Mucosa of rectum (tissue), 2 donors: Measurements from ENCODE around the gene NBL1.
A peak's percentile ranks its signal among the peaks of the same experiment; 100 is the strongest.
"Not testable (repeated sequence)": the region's sequence is repeated elsewhere in the genome, so short reads cannot be mapped to it uniquely, and the experiment has no call there.

Experiments used
- H3K27ac ChIP-seq, 2 donors: one replicate each; pipeline ENCODE4 v1.7.0; 2013; ENCODE audit warnings: inconsistent platforms in 2 of 2, low read depth in 2 of 2, low read length in 2 of 2
- H3K27me3 ChIP-seq, 2 donors: one replicate each; pipeline ENCODE4 v1.7.0; 2013; ENCODE audit warnings: low read length in 2 of 2; ENCODE audit not compliant: control insufficient read depth in 2 of 2, insufficient read depth in 2 of 2
- H3K36me3 ChIP-seq, 2 donors: one replicate each; pipeline ENCODE4 v1.7.0; 2013; ENCODE audit warnings: low read length in 2 of 2; ENCODE audit not compliant: control insufficient read depth in 2 of 2, insufficient read depth in 2 of 2
- H3K4me1 ChIP-seq, 2 donors: one replicate each; pipeline ENCODE4 v1.7.0; 2013; ENCODE audit warnings: low read length in 2 of 2, mild to moderate bottlenecking in 1 of 2; ENCODE audit not compliant: control insufficient read depth in 2 of 2, insufficient read depth in 2 of 2
- H3K4me3 ChIP-seq, 2 donors: one replicate each; pipeline ENCODE4 v1.7.0; 2013; ENCODE audit warnings: low read length in 2 of 2
- H3K9ac ChIP-seq, 2 donors: one replicate each; pipeline ENCODE4 v1.7.0; 2013; ENCODE audit warnings: low read length in 2 of 2, low read depth in 1 of 2, mild to moderate bottlenecking in 1 of 2
- H3K9me3 ChIP-seq, 2 donors: one replicate each; pipeline ENCODE4 v1.7.0; 2013; ENCODE audit warnings: low read length in 2 of 2; ENCODE audit not compliant: control insufficient read depth in 2 of 2
- donor health status: healthy.
- donor health status: Normal muscosa, but diverticular disease.

The NBL1 gene

DNA sequence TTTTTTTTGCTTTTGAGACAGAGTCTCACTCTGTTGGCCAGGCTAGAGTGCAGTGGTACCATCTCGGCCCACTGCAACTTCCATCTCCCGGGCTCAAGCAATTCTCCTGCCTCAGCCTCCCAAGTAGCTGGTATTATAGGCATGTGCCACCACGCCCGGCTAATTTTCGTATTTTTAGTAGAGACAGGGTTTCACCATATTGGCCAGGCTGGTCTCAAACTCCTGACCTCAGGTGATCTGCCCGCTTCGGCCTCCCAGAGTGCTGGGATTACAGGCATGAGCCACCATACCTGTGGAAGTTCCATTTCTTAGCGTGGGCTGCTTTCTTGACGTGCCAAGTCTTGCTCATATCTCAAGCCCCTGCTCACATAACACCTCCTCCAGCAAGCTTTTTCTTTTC, 9.0 kb upstream of the NBL1 start:
- not testable (repeated sequence) for H3K9me3 ChIP-seq, H3K4me1 ChIP-seq, H3K9ac ChIP-seq, H3K36me3 ChIP-seq, H3K4me3 ChIP-seq, H3K27me3 ChIP-seq, H3K27ac ChIP-seq

DNA sequence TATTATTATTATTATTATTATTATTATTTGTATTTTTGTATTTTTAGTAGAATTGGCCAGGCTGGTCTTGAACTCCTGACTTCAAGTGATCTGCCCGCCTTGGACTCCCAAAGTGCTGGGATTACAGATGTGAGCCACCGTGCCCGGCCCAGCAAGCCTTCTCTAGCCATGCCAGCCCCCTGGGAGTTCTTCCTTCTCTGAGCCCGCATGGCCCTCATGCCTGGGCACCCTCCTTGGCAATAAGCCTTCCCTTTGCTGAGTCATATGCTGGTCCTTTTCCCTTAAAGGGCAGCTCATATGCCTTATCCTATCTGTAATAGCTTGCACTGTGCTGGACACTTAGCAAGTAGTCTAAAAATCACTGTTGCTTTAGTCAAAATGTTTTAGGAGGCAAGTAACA, 8.5 kb upstream of the NBL1 start:
- Histone ChIP-seq H3K27ac (no peak overlapping the region), H3K4me1 (peaks cover 9 to 11% of the 10 kb centered on the region in 2 donors), H3K36me3 (no peaks in the 10 kb centered on the region), H3K27me3 (no peaks in the 10 kb centered on the region), H3K9ac (no peak overlapping the region), H3K9me3 (no peaks in the 10 kb centered on the region), H3K4me3 (no peak overlapping the region)

DNA sequence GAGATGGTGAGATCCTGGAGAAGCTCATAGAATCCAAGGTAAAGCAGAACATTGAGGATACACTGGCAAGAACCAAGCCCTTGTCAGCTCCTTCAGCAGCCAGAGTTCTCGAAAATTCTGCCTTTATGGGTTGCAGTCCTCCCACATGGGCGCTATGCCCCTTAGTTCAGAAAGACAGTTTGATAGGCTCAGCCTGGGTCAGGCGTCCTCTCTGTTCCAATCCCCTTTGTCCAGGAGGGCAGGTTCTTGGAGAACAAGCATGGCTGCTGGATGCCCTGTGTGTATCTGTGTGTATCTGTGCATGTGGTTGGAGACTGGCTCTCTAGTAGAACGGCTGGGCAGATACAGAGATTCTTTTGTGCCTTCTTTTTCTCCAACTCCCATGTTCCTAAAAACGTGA, 8.0 kb upstream of the NBL1 start:
- no peaks in the 10 kb centered on the region for H3K9me3 ChIP-seq
- no peaks in the 10 kb centered on the region for H3K27me3 ChIP-seq
- peaks cover 13 to 15% of the 10 kb centered on the region in 2 donors for H3K4me1 ChIP-seq
- H3K4me3 ChIP-seq, result no peak overlapping the region
- no peaks in the 10 kb centered on the region for H3K36me3 ChIP-seq
- no peak overlapping the region for H3K27ac ChIP-seq
- H3K9ac ChIP-seq, result no peak overlapping the region

DNA sequence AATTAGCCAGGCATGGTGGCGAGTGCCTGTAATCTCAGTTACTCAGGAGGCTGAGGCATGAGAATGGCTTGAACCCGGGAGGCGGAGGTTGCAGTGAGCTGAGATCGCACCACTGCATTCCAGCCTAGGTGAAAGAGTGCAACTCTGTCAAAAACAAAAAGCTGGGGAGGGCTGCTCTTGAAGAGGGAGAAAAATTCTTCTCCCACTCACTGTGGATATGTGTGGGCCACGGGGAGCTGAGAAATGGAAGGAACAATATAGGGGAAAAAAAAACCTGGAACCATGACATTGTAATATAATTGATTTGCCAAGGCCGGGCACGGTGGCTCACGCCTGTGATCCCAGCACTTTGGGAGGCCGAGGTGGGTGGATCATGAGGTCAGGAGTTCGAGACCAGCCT, 7.4 kb upstream of the NBL1 start:
- H3K27ac ChIP-seq, H3K36me3 ChIP-seq, H3K9ac ChIP-seq, H3K27me3 ChIP-seq, H3K4me3 ChIP-seq, H3K9me3 ChIP-seq: not testable (repeated sequence)
- H3K4me1 ChIP-seq, result peaks cover 17 to 21% of the 10 kb centered on the region in 2 donors

DNA sequence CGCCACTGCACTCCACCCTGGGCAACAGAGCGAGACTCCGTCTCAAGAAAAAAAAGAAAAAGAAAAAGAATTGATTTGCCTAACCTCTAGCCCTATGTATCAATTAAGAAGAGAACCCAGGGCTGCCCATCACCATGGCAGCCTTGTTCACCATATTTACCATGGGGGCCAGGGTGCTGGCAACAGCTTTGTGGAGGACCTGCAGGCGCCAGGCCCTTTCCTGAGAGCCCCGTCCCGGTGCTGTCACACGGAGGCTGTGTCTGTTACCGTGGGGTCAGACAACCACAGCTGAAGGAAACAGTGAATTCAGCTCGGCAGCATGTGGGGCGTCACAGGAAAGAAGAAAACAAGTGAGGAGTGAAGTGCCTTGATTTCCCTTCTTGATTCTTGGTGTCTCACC, 6.5 kb upstream of the NBL1 start:
- H3K4me3 ChIP-seq, result no peak overlapping the region
- H3K27ac ChIP-seq, result no peak overlapping the region
- H3K4me1 ChIP-seq, result peaks cover 17 to 23% of the 10 kb centered on the region in 2 donors
- no peaks in the 10 kb centered on the region for H3K9me3 ChIP-seq
- H3K27me3 ChIP-seq, result no peaks in the 10 kb centered on the region
- H3K9ac ChIP-seq, result no peak overlapping the region
- no peaks in the 10 kb centered on the region for H3K36me3 ChIP-seq

DNA sequence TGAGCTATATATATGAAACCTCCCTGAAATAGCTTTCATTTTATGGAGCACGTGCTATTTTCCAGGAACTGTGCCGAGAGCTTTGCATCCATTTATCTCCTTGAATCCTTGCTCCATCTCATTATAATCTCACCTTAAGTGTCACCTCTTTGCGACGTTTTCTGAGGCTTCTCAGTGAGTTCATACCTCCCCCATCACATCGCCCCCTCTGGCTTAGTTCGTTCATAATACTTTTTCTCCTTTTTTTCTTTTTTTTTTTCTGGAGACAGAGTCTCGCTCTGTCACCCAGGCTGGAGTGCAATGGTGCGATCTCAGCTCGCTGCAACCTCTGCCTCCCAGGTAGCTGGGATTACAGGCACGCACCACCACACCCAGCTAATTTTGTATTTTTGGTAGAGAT, 4.9 kb upstream of the NBL1 start:
- H3K27ac ChIP-seq, H3K4me3 ChIP-seq, H3K9me3 ChIP-seq: not testable (repeated sequence)

DNA sequence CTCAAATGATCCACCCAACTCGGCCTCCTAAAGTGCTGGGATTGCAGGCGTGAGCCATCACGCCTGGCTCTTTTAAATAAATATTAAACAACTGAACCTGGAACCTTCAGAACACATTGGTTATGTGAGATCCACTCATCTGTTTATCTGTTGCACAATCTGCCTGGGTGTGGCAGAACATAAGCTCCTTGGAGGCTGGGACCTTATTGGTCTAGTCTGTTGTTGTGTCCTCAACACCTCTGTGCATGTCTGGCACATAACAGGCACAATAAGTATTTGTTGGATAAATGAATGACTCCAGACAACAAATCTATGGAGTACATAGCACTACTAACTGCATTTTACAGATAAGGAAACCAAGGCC, 4.1 kb upstream of the NBL1 start:
- Histone ChIP-seq H3K27me3 (no peaks in the 10 kb centered on the region), H3K36me3 (no peaks in the 10 kb centered on the region), H3K4me1 (peaks cover 27 to 34% of the 10 kb centered on the region in 2 donors), H3K4me3 (no peak overlapping the region), H3K9me3 (no peaks in the 10 kb centered on the region), H3K9ac (peak overlapping the region in 1 of 2 donors; percentile 44), H3K27ac (peak overlapping the region; percentile 86 to 87)

More for the DNA sequence above, 4.9 kb upstream of the NBL1 start:
- H3K27me3 ChIP-seq, H3K9ac ChIP-seq, H3K36me3 ChIP-seq: not testable (repeated sequence)
- H3K4me1 ChIP-seq, result peaks cover 27 to 34% of the 10 kb centered on the region in 2 donors

DNA sequence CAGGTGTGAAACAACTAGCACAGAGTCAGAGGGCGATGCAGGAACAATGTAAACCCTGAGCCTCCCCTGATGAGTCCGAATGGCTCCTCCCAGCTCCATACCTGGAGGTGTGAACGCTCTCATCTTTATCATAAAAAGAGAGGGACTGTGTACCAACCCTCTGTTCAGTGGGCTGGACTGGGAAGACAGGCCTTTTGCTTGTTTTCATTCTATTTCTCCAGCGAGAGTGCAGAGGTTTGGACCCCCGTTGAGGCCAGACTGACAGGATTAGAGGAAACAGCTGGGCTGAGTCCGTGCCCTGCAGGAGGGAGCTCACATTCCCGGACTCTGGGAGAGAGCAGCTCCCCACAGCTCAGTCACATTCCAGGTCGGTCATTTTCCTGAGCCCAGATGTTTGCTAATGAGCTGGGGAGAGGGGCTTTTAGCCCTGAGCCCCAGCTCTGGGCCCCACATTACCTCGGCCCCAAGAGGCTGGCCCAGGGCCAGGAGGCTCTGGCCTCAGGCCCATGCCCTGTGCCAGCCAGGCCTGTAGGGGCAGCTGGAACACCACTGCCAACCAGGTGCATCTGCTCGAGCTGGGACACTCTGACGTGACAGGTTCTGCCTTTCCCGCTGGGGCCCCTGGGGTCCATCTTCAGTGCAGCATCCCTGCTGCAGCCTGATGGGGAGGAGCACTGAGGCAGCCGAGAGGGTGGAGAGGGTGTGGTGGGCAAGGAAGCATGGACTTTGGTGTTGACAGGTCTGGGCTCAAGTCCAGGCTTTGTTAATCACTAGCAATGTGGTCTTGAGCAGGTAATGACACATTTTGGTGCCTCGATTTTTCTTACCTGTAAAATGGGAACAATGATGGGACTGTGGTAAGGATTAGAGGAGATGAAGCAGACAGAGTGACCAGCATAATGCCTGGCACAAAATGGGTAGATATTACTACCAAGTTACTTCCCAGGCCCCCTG, 3.5 kb upstream of the NBL1 start:
- H3K9ac ChIP-seq, result peak overlapping the region in 1 of 2 donors; percentile 44
- H3K4me3 ChIP-seq, result peak overlapping the region in 1 of 2 donors; percentile 37
- peaks cover 27 to 34% of the 10 kb centered on the region in 2 donors for H3K4me1 ChIP-seq
- no peaks in the 10 kb centered on the region for H3K9me3 ChIP-seq
- no peaks in the 10 kb centered on the region for H3K27me3 ChIP-seq
- H3K27ac ChIP-seq, result peak overlapping the region; percentile 86 to 87
- no peaks in the 10 kb centered on the region for H3K36me3 ChIP-seq

DNA sequence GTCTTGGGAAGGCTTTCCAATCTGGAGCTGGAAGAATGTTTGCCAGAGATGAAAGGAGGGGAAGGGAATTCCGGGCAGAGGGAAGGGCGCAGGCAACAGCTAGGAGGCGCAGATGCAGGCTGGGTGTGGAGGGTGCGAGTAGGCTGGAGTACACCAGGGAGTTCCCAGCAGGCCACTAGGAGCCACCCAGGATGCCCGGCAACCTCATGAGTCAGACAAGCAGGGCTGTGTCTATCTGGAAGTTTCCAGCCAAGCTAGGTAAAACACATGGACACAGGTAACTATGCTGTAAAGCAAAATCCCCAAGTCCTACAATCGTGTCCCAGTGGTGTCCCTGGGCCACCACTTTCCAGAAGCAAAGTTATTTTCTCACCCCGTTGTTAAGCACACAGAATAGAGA, 990 bp upstream of the NBL1 start:
- peaks cover 51 to 58% of the 10 kb centered on the region in 2 donors for H3K4me1 ChIP-seq
- H3K36me3 ChIP-seq, result no peaks in the 10 kb centered on the region
- H3K27me3 ChIP-seq, result no peaks in the 10 kb centered on the region
- peak overlapping the region; percentile 97 to 98 for H3K27ac ChIP-seq
- H3K9me3 ChIP-seq, result no peaks in the 10 kb centered on the region
- peak overlapping the region; percentile 85 to 94 for H3K9ac ChIP-seq
- peak overlapping the region; percentile 74 to 76 for H3K4me3 ChIP-seq

DNA sequence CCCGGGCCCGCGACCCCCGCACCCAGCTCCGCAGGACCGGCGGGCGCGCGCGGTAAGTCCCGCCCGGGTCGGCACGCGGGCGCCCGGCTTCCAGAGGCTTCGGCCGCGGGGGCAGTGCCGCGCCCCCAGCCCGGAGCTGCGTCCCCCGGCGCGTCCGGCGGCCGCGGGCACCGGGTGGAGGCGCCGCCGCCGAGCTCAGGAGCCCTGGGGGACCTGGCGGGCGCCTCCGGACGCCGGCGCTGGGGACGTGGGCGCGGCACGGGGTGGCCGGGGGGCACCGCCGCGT, 227 bp downstream of the NBL1 start:
- Histone ChIP-seq H3K36me3 (no peaks in the 10 kb centered on the region), H3K9ac (peak overlapping the region; percentile 99 to 100), H3K9me3 (no peaks in the 10 kb centered on the region), H3K4me3 (peak overlapping the region; percentile 87 to 98), H3K27me3 (no peaks in the 10 kb centered on the region), H3K27ac (peak overlapping the region; percentile 97 to 98), H3K4me1 (peaks cover 58 to 65% of the 10 kb centered on the region in 2 donors)
